ENCODE measurements around the gene IL15RA. TPM values are rescaled to one million over a fixed set of nuclear protein-coding genes. Genes with fewer than 3 reads are reported as not detected.

Gene IL15RA
- total and polyA plus RNA-seq, 2 experiments from 2014 or later = 4.0 to 7.0 TPM

DNA sequence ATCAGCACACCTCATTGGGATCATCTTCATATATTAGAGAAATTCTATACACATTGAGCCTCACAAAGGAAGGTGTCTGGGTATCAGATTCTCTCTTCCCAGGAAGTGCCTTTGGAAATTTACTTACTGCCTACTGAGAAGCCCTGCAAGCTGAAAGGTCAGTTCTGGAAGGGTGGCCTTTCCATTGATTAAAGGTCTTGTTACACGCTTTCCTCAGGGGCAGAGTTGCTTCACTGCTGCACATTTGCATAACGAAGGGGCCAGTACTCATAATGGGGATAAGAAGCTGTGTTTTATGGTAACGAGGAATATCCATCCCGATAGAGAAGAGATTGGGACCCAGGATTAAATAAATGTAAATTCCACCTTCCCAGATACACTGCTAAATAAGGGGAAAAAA is 19.4 kb upstream of the IL15RA start:
- Histone ChIP-seq H3K4me2 (ENCODE audit: unreplicated experiment) (no peak overlapping the region), H3K4me3 (no peak overlapping the region), H3F3A (ENCODE audit: insufficient read depth) (no peaks in the 10 kb centered on the region), H3K9me2 (ENCODE audit: insufficient read depth) (no peaks in the 10 kb centered on the region), H3K79me2 (ENCODE audit: insufficient read depth) (no peaks in the 10 kb centered on the region), H3K4me1 (ENCODE audit: insufficient read depth) (no peaks in the 10 kb centered on the region), H3K9me3 (ENCODE audit: low read depth) (peaks cover 4% of the 10 kb centered on the region), H2AFZ (no peak overlapping the region), H3K36me3 (ENCODE audit: low read depth) (no peaks in the 10 kb centered on the region), H4K20me1 (ENCODE audit: insufficient read depth) (no peaks in the 10 kb centered on the region), H3K9ac (no peak overlapping the region), H3K27me3 (replicated peaks; ENCODE audit: insufficient read depth) (0 out of 2 replicates have a peak, but pooled peaks cover 7% of the 10 kb centered on the region), H3K27ac (no peak overlapping the region)
- in situ Hi-C loops (cut with MboI) = no loop called here
- DNase-seq = no peak
- WGBS, 2 experiments (ENCODE audit: low coverage in 1 of 2, low lambda C conversion rate in 2 of 2, missing lambda C conversion rate in 2 of 2) = 70 to 72% methylated on average over 4 of the region's 4 CpGs
- TF ChIP-seq EZH2 (IDR thresholded peaks at IDR 0.05; ENCODE audit: insufficient read depth, poor library complexity, severe bottlenecking) (no peak), EZH2phosphoT487 (IDR thresholded peaks at IDR 0.05; ENCODE audit: insufficient read depth, low read depth) (no peak)

DNA sequence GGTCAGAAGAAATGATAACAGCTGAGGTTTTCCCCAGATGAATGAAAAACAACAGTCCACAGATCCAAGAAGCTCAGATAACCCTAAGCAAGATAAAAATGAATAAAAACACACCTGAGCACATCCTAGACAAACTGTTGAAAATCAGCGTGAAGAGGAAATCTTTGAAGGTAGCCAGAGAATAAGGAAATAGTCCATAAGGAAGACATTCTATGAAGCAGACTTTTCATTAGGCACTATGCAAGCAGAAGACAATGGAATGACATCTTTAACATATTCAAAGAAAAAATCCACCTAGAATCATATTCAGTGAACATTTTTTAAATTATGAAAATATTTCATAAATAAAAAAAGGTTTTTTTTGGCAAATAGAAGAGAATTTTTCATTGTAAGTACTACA is 15.1 kb upstream of the IL15RA start:
- Histone ChIP-seq H3K4me2 (ENCODE audit: unreplicated experiment) (no peak overlapping the region), H3K9me3 (ENCODE audit: low read depth) (peaks cover 4% of the 10 kb centered on the region), H3K27me3 (replicated peaks; ENCODE audit: insufficient read depth) (0 out of 2 replicates have a peak, but pooled peaks cover 6% of the 10 kb centered on the region), H3K9me2 (ENCODE audit: insufficient read depth) (no peaks in the 10 kb centered on the region), H3F3A (ENCODE audit: insufficient read depth) (no peaks in the 10 kb centered on the region), H4K20me1 (ENCODE audit: insufficient read depth) (no peaks in the 10 kb centered on the region), H2AFZ (no peak overlapping the region), H3K9ac (no peak overlapping the region), H3K36me3 (ENCODE audit: low read depth) (no peaks in the 10 kb centered on the region), H3K79me2 (ENCODE audit: insufficient read depth) (no peaks in the 10 kb centered on the region), H3K4me3 (no peak overlapping the region), H3K4me1 (ENCODE audit: insufficient read depth) (no peaks in the 10 kb centered on the region), H3K27ac (no peak overlapping the region)
- in situ Hi-C loops (cut with MboI) = no loop called here
- 72 to 80% methylated on average over 1 of the region's 1 CpG for WGBS, 2 experiments (ENCODE audit: low coverage in 1 of 2, low lambda C conversion rate in 2 of 2, missing lambda C conversion rate in 2 of 2)
- DNase-seq = no peak
- TF ChIP-seq EZH2phosphoT487 (IDR thresholded peaks at IDR 0.05; ENCODE audit: insufficient read depth, low read depth) (no peak), EZH2 (IDR thresholded peaks at IDR 0.05; ENCODE audit: insufficient read depth, poor library complexity, severe bottlenecking) (no peak)

DNA sequence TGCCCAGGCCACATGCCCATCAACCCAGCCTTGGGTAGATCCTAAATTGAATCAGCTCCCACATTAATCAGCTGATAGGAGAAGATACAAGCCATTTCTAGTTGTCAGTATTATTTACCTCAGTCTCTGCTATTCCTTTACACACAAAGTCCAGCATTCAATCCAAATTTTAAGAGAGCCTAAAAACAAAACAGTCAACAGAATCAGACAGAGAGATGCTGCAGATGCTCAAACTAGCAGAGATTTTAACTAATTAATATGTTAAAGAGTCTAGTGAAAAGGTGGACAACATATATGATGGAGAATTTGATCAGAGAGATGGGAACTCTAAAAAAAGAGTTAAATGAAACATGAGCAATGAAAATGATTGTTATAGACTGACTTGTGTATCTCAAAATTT is 14.4 kb upstream of the IL15RA start:
- TF ChIP-seq EZH2phosphoT487 (IDR thresholded peaks at IDR 0.05; ENCODE audit: insufficient read depth, low read depth) (no peak), EZH2 (IDR thresholded peaks at IDR 0.05; ENCODE audit: insufficient read depth, poor library complexity, severe bottlenecking) (no peak)
- H3K27me3 ChIP-seq (replicated peaks; ENCODE audit: insufficient read depth) = no peaks in the 10 kb centered on the region
- H4K20me1 ChIP-seq (ENCODE audit: insufficient read depth) = no peaks in the 10 kb centered on the region
- no peak overlapping the region for H2AFZ ChIP-seq
- DNase-seq = no peak
- H3K9me3 ChIP-seq (ENCODE audit: low read depth) = peaks cover 4% of the 10 kb centered on the region
- no peak overlapping the region for H3K27ac ChIP-seq
- H3K4me3 ChIP-seq = no peak overlapping the region
- H3K4me2 ChIP-seq (ENCODE audit: unreplicated experiment) = no peak overlapping the region
- H3K9me2 ChIP-seq (ENCODE audit: insufficient read depth) = no peaks in the 10 kb centered on the region
- H3K36me3 ChIP-seq (ENCODE audit: low read depth) = no peaks in the 10 kb centered on the region
- in situ Hi-C loops (cut with MboI) = no loop called here
- no peak overlapping the region for H3K9ac ChIP-seq
- no peaks in the 10 kb centered on the region for H3K4me1 ChIP-seq (ENCODE audit: insufficient read depth)
- H3F3A ChIP-seq (ENCODE audit: insufficient read depth) = no peaks in the 10 kb centered on the region
- H3K79me2 ChIP-seq (ENCODE audit: insufficient read depth) = no peaks in the 10 kb centered on the region

DNA sequence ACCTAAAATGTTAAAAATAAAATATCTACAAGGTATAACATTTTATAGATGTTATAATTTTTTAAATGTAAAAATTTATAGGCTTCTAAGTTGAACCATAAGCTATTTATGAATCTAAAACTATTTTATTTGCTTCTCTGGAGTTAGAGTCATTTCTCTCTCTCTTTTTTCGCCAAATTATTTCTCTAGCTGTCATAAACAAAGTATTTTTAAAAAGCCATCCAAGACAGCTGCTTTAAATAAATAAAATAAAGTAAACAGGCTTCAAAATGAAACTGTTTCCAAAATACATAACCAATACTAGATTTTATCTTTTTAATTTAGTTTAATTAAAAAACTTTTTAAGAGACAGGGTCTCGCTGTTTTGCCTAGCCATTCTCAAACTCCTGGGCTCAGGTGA is 12.4 kb upstream of the IL15RA start:
- 30 to 40% methylated on average over 2 of the region's 2 CpGs for WGBS, 2 experiments (ENCODE audit: low coverage in 1 of 2, low lambda C conversion rate in 2 of 2, missing lambda C conversion rate in 2 of 2)
- no peak overlapping the region for H3K27ac ChIP-seq
- DNase-seq = no peak
- no peak overlapping the region for H3K9ac ChIP-seq
- H3K4me3 ChIP-seq = no peak overlapping the region
- in situ Hi-C loops (cut with MboI) = no loop called here
- H3K4me1 ChIP-seq (ENCODE audit: insufficient read depth) = no peaks in the 10 kb centered on the region
- H2AFZ ChIP-seq = no peak overlapping the region
- H3K4me2 ChIP-seq (ENCODE audit: unreplicated experiment) = no peak overlapping the region
- peaks cover 4% of the 10 kb centered on the region for H3K9me3 ChIP-seq (ENCODE audit: low read depth)
- H3K36me3 ChIP-seq (ENCODE audit: low read depth) = no peaks in the 10 kb centered on the region
- no peaks in the 10 kb centered on the region for H4K20me1 ChIP-seq (ENCODE audit: insufficient read depth)
- TF ChIP-seq EZH2phosphoT487 (IDR thresholded peaks at IDR 0.05; ENCODE audit: insufficient read depth, low read depth) (no peak), EZH2 (IDR thresholded peaks at IDR 0.05; ENCODE audit: insufficient read depth, poor library complexity, severe bottlenecking) (no peak)
- no peaks in the 10 kb centered on the region for H3K9me2 ChIP-seq (ENCODE audit: insufficient read depth)
- no peaks in the 10 kb centered on the region for H3K27me3 ChIP-seq (replicated peaks; ENCODE audit: insufficient read depth)
- H3F3A ChIP-seq (ENCODE audit: insufficient read depth) = no peaks in the 10 kb centered on the region
- H3K79me2 ChIP-seq (ENCODE audit: insufficient read depth) = no peaks in the 10 kb centered on the region

DNA sequence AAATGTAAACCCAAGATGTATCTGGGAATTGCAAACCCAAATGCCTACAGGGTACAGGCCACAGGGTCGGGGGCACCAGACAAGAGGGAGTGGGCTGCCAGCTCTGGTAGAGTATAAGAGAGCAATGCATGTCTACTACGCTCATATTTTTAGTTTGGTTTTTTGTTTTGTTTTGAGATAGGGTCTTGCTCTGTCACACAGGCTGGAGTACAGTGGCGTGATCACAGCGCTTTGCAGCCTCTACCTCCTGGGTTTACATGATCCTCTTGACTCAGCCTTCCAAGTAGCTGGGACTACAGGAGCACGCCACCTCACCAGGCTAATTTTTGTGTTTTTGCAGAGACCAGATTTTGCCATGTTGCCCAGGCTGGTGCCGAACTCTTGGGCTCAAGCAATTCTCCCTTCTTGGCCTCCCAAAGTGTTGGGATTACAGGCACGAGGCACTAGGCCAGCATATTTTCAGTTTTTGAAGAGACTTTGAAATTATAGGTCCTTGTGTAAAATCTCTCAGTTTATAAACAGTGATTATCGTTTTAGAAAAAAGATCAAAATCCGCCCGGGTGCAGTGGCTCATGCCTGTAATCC is 11.1 kb upstream of the IL15RA start:
- Histone ChIP-seq H4K20me1 (ENCODE audit: insufficient read depth) (no peaks in the 10 kb centered on the region), H3K79me2 (ENCODE audit: insufficient read depth) (no peaks in the 10 kb centered on the region), H3K36me3 (ENCODE audit: low read depth) (no peaks in the 10 kb centered on the region), H3K27me3 (replicated peaks; ENCODE audit: insufficient read depth) (no peaks in the 10 kb centered on the region), H3K9me3 (ENCODE audit: low read depth) (peaks cover 4% of the 10 kb centered on the region), H2AFZ (no peak overlapping the region), H3K27ac (no peak overlapping the region), H3K4me2 (ENCODE audit: unreplicated experiment) (no peak overlapping the region), H3K9ac (no peak overlapping the region), H3F3A (ENCODE audit: insufficient read depth) (no peaks in the 10 kb centered on the region), H3K4me3 (no peak overlapping the region), H3K9me2 (ENCODE audit: insufficient read depth) (no peaks in the 10 kb centered on the region), H3K4me1 (ENCODE audit: insufficient read depth) (no peaks in the 10 kb centered on the region)
- no peak for DNase-seq
- 75 to 78% methylated on average over 10 of the region's 10 CpGs for WGBS, 2 experiments (ENCODE audit: low coverage in 1 of 2, low lambda C conversion rate in 2 of 2, missing lambda C conversion rate in 2 of 2)
- in situ Hi-C loops (cut with MboI) = no loop called here
- TF ChIP-seq EZH2phosphoT487 (IDR thresholded peaks at IDR 0.05; ENCODE audit: insufficient read depth, low read depth) = no peak
- TF ChIP-seq EZH2 (IDR thresholded peaks at IDR 0.05; ENCODE audit: insufficient read depth, poor library complexity, severe bottlenecking) = no peak
